Activated T-helper 1 cell treated with anti-CD3 and anti-CD28 coated beads, Interleukin-2, amount 50 U/mL, for 16 hours (primary cell): Measurements from ENCODE around the gene BOC.

Experiments
- DNase-seq, 2 donors: peaks; one replicate each; pipeline ENCODE4 v3.0.0-alpha.2; 2020; ENCODE audit warnings: low read depth in 1 of 2, low spot score in 1 of 2

Gene BOC

DNA sequence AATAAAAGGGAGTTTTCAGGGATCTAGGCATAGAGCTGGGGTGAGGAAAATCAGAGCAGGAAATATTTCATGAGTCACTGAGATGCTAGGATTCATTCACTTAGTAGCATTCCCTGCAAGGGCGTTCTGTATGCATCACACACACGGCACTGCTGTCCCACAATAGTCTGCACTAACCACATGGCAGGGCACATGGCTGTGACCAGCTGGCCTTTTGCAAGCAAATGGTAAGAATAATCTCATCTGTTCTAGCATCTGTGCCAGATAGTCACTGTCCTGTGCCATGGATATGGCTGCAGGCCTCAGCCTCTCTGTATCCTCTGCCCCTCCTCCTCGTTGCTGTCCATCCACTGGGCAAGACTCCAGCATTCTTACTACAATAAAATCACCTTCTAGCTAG is 37.8 kb downstream of the BOC start:
- DNase-seq: no peak

DNA sequence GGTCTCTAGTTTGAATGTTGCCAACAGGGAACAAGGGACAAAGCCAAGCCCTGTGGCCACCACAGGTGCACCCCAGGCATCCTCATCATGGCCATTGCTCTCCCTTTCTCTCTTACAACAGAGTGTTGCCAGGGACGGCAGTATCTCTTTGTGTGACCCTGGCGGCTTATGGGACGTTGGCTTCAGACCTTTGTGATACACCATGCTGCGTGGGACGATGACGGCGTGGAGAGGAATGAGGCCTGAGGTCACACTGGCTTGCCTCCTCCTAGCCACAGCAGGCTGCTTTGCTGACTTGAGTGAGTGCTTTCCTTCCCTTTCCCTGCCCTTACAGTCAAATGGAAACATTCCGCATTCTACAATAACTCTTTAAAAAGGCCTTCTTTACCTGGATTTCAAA is 38.2 kb downstream of the BOC start:
- no peak for DNase-seq

DNA sequence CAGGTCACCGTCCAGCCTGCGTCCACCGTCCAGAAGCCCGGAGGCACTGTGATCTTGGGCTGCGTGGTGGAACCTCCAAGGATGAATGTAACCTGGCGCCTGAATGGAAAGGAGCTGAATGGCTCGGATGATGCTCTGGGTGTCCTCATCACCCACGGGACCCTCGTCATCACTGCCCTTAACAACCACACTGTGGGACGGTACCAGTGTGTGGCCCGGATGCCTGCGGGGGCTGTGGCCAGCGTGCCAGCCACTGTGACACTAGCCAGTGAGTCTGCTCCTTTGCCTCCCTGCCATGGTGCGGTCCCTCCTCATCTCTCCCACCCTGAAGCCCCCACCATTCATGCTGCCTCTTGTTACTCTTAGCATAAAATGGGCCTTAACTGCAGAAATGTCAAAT is 39.2 kb downstream of the BOC start:
- DNase-seq: no peak

DNA sequence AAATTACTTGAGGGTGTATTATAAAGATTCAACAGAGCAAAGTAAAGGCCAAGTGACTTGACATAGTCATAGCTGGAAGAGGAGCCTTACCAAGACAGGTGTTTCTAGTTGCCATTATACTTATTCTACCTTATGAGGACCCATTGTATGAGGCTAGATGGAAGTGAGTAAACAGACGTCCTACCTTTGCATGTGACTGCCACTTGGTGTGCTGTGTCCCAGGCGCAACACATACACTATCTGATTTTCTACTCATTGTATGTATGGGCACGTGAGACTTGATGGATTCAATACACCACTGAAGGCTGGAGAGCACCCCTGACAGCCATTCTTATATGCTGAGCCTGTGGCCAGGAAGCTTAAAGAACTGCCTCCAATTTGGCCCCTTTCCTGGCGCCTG is 40.5 kb downstream of the BOC start:
- DNase-seq: no peak

DNA sequence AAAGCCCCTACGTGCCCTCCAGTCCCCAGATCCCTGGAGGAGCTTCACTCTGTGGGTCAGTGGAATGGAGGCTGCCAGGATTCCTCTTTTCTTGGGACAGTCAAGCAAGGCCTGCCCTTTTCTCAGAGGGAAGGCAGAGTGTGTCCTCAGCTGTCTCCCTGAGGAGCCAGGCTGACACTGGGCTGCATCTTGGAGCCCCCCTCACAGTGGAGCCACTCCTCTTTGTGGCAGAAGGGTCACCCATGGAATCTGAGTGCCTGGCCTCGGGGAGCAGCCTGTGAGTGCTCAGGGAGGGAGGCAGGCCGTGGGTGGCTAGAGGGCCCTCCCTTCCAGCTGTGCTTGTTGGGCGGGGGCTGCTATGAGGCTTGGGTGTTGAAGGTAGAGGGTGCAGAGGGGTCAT is 41.2 kb downstream of the BOC start:
- DNase-seq: no peak

DNA sequence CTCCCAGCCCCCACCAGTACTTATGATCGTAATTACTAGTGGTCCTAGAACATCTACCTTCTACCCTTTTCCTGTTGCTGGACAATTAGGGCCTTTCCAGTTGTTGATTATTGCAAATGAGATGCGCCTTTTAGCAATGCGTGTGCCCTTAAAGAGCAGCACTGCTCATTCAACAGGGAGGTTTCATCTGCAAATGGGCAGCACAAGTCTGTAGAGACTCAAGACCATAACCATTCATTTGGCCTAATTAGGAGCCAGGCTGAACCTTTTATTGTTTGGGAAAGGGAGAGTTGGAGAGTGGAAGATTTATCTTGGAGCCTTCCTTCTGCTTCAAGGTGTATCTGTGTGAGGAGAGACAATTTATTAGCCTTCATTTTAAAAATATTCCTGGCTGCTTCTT is 42.3 kb downstream of the BOC start:
- no peak for DNase-seq

DNA sequence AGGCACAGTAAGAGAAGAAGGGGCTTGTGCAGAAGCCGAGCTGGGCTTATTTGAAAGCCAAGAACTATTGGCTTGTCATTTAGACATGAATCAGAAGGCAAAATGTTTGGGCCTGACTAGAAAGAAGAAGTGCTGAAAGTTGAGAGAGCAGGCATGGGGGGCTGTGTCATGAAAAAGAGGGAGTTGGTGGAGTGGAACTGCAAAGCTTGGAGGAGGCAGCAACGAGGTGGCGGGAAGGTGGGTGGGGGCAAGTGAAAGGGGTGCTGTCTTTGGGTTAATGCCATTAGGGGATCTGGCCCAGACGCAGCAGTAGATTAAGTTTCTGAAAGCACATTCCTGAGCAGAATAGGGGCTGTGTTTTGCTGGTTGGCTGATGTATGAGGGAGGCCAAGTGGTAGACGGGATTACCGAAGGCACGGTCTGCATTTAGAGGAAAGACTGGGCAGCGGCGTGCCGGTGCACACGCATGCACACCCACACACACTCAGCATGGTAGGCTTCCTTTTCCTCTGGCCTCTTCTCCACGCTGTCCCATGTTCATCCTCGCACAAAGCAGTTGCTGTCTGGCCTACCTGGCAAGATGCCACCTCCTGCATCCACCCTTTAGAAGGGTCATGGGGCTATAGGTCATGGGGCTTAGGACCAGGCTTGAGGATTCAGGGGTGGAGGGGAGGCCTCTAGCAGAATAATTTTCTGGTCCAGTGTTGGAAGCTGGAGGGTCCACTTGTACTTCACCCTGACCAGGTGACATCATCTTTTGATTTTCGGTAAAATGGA is 43.0 kb downstream of the BOC start:
- no peak for DNase-seq

DNA sequence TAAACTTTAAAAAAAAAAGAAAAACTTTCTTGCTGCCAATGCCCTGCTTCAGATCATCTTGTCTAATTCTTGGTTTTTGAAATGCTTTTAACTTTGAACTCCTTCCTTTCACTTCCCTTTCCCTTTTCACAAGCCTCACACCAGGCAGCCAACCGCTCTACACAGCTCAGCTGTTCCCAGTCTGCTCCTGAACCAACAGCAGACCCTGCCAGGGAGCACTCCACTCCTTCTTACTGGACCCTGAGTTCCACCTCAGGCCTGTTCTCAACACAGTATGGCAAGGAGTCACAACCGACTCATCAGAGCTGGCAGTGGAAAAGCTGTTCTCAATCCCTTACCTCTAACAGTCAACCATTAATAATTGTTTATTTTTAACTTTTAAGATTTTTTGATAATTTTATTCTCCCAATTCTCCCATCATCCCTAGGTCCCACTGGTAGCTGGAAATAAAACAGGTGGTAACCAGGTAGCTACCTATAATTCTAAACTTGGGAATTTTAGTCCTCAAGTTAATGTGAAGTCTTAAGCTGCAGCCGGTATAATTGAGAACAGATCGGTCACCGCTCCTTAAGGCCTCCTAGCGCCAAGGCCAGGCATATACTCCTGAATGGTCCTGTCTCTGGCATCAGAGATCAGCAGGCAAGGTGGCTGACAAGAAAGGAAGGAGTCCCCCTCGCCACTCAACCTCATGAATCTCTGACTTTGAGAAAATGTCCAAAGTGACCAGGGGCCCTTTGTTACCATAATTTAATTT is 43.9 kb downstream of the BOC start:
- DNase-seq: no peak

DNA sequence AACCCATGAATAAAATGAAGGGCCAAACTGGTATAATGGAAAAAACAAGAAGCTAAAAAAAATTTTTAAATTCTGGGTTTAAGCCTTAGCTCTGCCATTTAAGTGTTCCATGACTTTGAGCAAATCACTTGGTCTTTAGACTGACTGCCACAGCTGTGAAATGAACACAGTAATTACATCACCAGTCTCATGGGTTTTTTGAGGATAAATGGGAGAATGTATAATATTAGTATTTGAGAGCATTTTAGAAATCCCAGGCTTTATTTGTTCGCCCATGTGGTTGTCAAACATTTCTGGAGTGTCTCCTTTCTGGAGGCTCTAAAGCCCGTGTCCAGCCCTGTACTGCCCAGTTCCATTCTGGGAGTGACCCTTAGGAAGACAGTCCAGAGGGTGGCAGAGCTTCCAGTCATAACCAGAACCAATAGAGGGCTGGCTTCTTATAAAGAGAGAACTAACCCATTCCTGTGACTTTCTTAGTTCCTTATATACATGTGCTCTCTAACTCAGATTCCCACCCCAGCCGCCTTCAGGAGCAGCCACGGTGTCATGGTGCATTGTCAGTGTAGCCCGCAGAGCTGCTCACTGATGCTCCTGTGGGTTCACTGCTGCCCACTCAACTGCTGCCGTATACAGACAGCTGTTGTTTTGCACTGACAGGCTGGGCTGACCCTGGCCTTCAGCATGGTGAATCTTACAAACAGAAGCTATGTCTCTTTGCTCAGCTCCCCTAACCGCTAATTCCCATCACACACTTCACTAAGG is 44.7 kb downstream of the BOC start:
- no peak for DNase-seq

DNA sequence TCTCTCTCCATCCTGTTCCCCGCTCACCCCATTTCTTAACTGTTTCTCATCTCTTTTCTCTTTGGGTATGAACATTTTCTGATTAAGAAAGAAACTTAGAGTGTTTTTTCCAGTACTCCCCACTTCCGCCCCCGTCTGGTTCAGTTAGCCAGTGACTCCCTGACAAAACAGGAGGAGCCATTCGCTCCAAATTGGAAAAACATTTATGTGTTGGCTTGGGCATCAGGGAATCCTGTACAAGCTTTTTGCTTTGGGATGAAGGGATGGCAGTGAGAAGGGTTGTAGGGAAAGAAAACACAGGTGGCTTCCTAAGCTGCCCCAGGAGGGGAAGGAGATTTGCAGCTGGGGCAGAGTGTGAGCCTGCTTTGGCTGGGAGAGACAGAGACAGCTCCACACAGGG is 47.0 kb downstream of the BOC start:
- DNase-seq: no peak

DNA sequence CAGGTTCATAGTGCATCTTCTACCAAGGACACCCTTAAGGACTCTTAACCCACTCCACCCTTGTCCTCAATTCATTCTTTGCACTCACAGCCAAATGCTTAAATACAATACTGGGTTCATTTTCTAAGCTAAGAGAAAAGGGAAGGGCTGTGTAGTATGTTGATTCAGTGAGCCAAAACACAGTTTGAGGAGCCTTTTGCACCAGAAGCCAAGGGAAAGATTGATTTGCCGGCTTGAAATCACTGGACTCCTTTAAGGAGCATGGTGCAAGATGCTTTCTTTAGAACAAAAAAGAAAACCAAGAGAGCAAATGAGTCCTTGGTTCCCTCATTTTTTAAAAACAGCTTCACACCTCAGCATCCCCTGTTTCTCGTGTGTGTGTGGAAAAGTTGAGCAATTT is 47.8 kb downstream of the BOC start:
- DNase-seq: no peak

DNA sequence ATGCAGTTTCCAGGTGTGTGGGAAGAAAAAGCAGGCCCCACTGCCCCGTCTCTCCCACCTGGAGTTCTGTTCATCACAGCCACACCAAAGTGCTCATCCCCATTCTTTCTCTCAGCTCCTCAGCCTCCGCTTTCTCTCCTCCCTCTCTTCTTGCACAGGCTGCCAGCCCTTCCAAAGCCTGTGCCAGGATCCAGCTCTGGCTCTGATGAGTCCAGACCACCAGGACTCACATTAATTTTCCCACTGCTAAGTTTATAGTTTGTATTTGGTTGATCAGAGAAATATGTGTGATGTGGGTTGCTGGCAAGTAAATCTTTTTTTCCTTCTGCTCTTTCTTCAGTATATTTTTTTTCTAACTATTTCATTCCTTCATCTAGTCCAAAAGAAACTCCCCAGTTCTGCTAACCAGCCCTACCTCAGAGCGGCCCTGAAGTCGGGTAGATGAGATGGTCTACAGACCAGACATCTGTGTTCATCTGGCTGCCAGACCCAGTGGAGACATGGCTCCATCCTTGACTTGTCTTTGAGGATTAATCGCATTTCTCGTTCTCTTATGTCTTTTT is 49.8 kb downstream of the BOC start:
- no peak for DNase-seq

DNA sequence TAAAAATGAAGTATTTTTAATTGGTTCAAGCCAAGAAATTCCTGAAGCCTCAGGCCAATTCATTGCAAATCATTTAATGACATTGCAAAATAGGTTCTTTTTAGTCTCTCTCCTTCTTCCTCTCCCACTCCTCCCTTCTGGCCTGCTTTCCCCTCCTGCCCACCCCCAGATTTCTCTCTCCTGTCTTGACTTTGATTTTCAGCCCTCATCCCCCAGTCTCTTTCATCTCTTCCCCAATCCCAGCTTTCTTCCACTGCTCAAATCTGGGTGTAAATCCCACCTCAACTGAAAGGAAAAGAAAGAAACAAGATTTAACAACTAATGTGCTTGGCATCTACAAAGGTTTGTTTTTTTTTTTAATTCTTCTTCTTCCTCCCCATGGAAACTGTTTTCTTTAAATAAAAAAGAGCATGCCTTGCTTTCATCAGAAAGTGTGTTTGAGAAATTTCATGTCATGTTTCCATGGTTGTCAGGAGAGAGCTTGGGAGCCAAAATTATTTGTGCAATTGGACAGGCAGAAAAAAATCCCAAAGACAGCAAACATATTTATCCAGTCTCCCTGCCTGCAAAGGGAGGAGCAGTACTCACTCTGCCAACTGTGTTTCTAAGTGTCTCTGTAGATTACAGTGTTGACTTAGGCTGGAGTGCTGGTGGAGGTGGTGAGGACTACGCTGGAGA is 50.4 kb downstream of the BOC start:
- DNase-seq: no peak

DNA sequence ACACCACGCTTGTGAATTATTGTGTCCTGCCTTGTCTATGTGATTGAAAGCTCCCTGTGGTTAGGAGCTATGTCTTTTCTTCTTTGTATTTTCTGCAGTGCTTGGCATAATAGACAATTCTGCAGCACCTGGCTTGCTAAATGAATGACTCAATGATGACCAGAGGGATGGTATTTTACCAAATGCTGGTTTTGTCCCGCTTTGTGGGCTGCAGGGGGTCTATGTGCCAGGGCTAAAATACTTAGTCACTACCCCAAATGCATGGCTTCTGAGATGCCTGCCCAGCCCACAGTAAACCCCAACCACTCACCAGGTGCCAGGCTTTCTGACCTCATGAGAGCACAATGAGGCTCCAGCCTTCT is 50.9 kb downstream of the BOC start:
- no peak for DNase-seq

DNA sequence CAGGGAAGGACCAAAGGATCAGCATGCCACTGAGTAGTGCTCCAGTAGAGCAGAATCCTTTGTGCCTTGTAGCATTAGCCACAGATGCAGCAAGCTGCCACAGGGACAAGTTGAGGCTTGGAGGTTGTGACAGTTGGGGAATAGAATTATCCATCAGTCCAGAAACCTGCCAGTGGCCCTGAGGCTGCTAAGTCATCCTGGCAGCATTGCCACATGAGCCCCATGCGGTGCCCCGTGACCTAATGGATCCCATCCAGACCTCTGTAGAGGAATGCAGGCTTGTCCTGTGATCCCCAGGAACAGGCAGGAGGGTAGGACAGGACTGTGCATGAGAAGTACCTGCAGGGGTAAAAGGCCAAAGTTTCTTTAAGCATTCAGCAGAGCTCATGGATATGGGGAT is 51.7 kb downstream of the BOC start:
- DNase-seq: no peak

DNA sequence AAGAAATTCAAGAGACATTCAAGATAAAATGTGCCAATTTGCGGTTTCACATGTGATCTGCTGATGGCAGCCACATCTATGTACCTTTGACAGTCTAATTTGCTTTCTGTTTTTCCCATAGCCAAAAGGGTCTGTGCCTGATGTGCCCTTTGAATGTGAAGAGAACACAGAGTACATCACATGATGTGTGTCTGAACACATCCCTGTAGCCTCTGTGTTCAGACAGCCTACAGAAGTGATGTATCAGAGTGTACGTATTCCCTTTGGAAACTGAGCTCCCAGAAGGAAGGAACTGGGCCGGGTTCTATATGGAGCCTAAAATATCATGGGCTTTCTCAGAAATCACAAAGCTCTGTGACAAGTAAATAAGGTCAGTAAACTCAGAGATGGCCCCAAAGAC is 52.4 kb downstream of the BOC start:
- no peak for DNase-seq

DNA sequence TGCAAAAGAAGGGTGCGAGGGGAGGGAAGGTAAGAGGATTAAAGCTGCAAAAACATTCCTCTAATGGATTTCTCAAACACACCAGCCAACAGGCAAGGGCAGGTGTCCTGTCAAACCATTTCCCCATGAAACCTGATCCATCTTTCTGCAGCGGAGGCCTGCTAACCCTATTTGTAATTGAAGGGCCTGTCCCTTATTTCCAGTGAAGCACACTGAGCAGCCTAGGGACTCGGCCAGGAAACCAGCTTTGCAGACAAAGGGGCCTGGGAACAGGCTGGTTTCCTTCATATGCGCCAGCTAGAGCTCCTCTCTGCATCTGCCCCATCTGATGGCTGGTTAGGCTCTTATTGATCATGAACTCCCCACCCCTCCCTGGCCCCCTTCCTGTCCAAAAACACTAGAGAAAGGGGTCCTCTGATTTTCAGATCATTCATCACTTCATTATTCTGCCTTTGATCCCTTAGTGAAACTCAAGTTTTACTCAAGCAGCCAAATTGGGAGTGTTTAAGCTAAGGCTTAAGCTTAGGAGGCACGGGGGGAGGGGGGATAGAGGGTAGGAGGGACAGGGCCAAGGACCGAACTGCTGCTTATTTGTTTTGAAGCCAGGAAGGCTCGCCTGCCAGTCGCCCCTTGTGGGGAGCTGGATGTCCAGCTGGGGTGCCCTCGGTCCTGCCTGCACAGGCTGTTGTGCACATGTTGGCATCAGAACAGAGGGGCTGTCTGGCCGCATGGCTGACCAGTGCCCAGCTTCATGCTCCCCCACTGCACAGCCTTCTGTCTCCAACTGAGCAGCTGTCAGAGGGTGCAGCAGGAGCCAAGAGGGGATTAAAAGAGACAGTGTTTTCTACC is 53.1 kb downstream of the BOC start:
- no peak for DNase-seq

DNA sequence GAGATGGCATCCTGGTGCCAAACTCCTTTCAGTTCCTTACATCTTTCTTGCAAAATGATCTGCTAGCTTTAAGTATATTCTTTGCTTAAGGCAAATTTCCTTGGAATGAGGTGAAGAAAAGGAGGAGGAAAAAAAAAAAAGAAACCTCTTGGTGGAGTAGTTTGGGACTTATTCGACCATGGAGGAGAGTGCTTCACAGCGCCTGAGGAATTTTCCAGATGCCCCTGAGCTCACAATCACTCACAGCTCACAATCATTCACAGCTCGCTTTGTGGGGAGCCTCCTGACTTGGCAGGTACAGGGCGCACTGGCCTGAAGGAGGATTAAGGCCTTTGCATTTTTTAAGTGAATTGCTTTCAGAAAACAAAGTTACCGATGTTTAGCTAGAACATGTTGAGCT is 53.9 kb downstream of the BOC start:
- no peak for DNase-seq

DNA sequence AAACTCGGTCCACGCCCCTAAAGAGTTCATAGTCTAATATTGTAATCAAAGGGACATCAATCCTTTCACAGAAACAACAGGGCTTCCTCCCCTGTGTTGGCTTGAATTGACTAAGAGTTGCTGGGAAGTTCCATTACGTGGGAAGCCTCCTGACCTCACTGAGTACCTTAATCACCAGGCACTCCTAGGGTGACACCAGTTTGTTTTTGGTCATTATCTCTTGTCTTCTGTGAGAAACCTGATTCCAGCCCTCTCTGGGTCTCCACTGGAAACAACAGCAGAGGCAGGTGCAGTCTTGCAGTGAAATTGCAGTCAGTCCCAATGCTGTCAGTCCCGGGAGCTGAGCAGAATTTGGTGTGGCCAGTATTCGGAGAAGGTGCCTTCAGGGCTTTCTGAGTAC is 55.4 kb downstream of the BOC start:
- DNase-seq: no peak

DNA sequence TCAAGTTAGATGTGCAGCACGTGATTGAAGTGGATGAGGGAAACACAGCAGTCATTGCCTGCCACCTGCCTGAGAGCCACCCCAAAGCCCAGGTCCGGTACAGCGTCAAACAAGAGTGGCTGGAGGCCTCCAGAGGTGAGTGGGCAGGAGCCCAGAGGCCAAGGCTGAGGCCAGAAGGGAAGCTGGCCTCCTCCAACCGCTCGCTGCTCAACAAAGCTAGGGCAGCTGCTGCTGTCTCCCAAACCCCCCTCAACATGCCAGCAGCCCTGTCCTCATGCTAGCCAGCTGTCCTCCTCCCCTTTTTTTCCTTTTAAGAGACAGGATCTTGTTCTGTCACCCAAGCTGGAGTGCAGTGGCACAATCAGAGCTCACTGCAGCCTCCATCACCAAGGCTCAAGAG is 57.0 kb downstream of the BOC start:
- no peak for DNase-seq
